ENCODE results near the gene TNFAIP8L1.

DNA sequence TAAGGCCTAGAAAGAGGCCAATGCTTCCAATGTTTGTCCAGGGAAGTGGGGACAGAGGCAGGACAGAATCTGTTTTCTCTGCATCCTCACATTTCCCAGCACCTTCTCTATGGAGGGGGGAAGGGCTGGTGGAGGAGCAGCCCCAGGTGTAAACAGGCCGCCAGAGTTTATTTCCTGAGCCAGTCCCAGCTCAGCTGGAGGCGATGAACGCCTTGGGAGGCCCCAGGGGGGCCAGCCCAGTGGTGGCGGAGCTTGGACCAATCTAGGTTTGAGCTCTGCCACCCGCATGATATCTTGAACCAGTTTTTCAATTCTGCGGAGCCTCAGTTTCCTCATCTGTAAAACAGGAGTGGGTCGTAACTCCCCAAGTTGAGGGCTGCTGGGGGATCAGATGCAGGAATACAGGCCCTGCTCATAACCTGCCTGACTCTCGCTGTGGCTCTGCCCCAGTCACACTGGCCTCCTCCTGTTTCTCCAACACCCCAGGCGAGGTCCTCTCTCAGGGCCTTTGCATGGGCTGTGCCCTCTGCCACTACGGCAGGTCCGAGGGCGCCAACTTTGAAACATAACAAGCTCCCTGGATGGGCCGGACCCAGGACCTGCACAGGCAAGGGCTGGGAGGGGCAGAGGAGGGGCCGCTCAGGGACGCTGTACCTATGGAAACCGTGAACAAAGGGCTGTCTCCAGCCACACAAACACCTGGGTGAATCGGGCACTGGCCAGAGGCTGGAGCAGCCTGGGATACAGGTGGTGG is 1.1 kb downstream of the TNFAIP8L1 start:
- TF ChIP-seq, protein P1, sequence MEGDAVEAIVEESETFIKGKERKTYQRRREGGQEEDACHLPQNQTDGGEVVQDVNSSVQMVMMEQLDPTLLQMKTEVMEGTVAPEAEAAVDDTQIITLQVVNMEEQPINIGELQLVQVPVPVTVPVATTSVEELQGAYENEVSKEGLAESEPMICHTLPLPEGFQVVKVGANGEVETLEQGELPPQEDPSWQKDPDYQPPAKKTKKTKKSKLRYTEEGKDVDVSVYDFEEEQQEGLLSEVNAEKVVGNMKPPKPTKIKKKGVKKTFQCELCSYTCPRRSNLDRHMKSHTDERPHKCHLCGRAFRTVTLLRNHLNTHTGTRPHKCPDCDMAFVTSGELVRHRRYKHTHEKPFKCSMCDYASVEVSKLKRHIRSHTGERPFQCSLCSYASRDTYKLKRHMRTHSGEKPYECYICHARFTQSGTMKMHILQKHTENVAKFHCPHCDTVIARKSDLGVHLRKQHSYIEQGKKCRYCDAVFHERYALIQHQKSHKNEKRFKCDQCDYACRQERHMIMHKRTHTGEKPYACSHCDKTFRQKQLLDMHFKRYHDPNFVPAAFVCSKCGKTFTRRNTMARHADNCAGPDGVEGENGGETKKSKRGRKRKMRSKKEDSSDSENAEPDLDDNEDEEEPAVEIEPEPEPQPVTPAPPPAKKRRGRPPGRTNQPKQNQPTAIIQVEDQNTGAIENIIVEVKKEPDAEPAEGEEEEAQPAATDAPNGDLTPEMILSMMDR (IDR thresholded peaks at IDR 0.05; ENCODE audit: poor library complexity): no peak
- TF ChIP-seq EZH2phosphoT487 (IDR thresholded peaks at IDR 0.05; ENCODE audit: low read depth, severe bottlenecking, unreplicated experiment) (no peak), EZH2 (IDR thresholded peaks at IDR 0.05; ENCODE audit: borderline replicate concordance) (no peak)

All from hepatocyte (in vitro differentiated cells).